K562 (cell line): Measurements from ENCODE around the gene ZNF593OS. TPM values are rescaled to one million over a fixed set of nuclear protein-coding genes. Genes with fewer than 3 reads are reported as not detected.
A peak's percentile ranks its signal among the peaks of the same experiment; 100 is the strongest.

Source experiments
- CBFA2T2 ChIP-seq: fragments of 450-650 bp; conservative IDR thresholded peaks from 2 replicates; pipeline ENCODE4 v1.6.1; 2017; ENCODE audit warnings: mild to moderate bottlenecking
- CREB1 ChIP-seq, 2 experiments: sonication (generic) in 1 of 2; formaldehyde crosslinking in 1 of 2; IDR thresholded peaks; 2 replicates each; pipeline versions ENCODE4 v1.6.1 to v1.8.0; 2012 to 2022; ENCODE audit warnings: inconsistent platforms in 1 of 2, mild to moderate bottlenecking in 1 of 2, missing genetic modification reagents in 1 of 2, moderate library complexity in 1 of 2
- E2F4 ChIP-seq: sonication (generic); formaldehyde crosslinking; IDR thresholded peaks from 2 replicates; pipeline ENCODE4 v1.8.0; 2022; ENCODE audit warnings: mild to moderate bottlenecking, low read depth, missing genetic modification reagents
- GATA2 ChIP-seq: sonication (generic); formaldehyde crosslinking; IDR thresholded peaks from 2 replicates; pipeline ENCODE4 v1.4.0; 2020; ENCODE audit warnings: mild to moderate bottlenecking, missing genetic modification reagents
- HMGN3 ChIP-seq: IDR thresholded peaks from 2 replicates; pipeline ENCODE4 v1.6.1; 2011; ENCODE audit warnings: borderline replicate concordance, low read depth, mild to moderate bottlenecking, mixed read lengths, low read length; ENCODE audit not compliant: insufficient read length; ENCODE audit errors: extremely low read depth
- MYC ChIP-seq, 2 experiments: fragments of 250-450 bp in 1 of 2; sonication (Bioruptor Pico) in 1 of 2; IDR thresholded peaks; 2 replicates each; pipeline versions ENCODE4 v1.5.1 to v1.6.1; 2012 to 2021; ENCODE audit warnings: low read depth in 2 of 2, borderline replicate concordance in 1 of 2, improper control_type of control experiment in 1 of 2, low read length in 1 of 2, mild to moderate bottlenecking in 1 of 2, moderate library complexity in 1 of 2
- NCOA4 ChIP-seq: fragments of 450-650 bp; IDR thresholded peaks from 2 replicates; pipeline ENCODE4 v1.6.1; 2018; ENCODE audit warnings: mild to moderate bottlenecking; ENCODE audit not compliant: partially characterized antibody
- NFATC3 ChIP-seq: fragments of 450-650 bp; IDR thresholded peaks from 2 replicates; pipeline ENCODE4 v1.6.1; 2017; ENCODE audit warnings: mild to moderate bottlenecking
- NFIC ChIP-seq: fragments of 450-650 bp; IDR thresholded peaks from 2 replicates; pipeline ENCODE4 v1.6.1; 2017; ENCODE audit warnings: mild to moderate bottlenecking, inconsistent platforms
- POLR2H ChIP-seq: IDR thresholded peaks from 2 replicates; pipeline ENCODE4 v1.6.1; 2016; ENCODE audit warnings: missing genetic modification characterization, low read depth, mild to moderate bottlenecking, control low read depth, missing compliant biosample characterization, moderate library complexity
- RBFOX2 ChIP-seq: fragments of 200-400 bp; formaldehyde crosslinking; IDR thresholded peaks from 2 replicates; pipeline ENCODE4 v1.6.1; 2017; ENCODE audit warnings: low read depth, mild to moderate bottlenecking, low read length, moderate library complexity
- TCF15 ChIP-seq: fragments of 250-450 bp; sonication (Bioruptor Pico); IDR thresholded peaks from 2 replicates; pipeline ENCODE4 v1.8.0; 2022; ENCODE audit warnings: moderate library complexity, mild to moderate bottlenecking, inconsistent platforms
- TRIM24 ChIP-seq, 2 experiments: fragments of 450-650 bp; IDR thresholded peaks; 2 replicates each; pipeline ENCODE4 v1.6.1; 2016
- USF1 ChIP-seq: sonication (generic); formaldehyde crosslinking; IDR thresholded peaks from 2 replicates; pipeline ENCODE4 v1.9.0; 2022; ENCODE audit warnings: mild to moderate bottlenecking, missing genetic modification reagents
- ZNF224 ChIP-seq: sonication (generic); formaldehyde crosslinking; IDR thresholded peaks from 2 replicates; pipeline ENCODE4 v1.8.0; 2022; ENCODE audit warnings: mild to moderate bottlenecking, missing genetic modification reagents
- ZNF444 ChIP-seq: fragments of 250-450 bp; sonication (Bioruptor Pico); IDR thresholded peaks from 2 replicates; pipeline ENCODE4 v1.4.0; 2020; ENCODE audit warnings: mild to moderate bottlenecking, moderate library complexity
- ZNF507 ChIP-seq: conservative IDR thresholded peaks from 2 replicates; pipeline ENCODE4 v1.6.1; 2017; ENCODE audit warnings: missing genetic modification characterization, missing compliant biosample characterization
- ZNF518B ChIP-seq: fragments of 250-450 bp; sonication (Bioruptor Pico); IDR thresholded peaks from 2 replicates; pipeline ENCODE4 v1.5.0; 2021; ENCODE audit warnings: mild to moderate bottlenecking, moderate library complexity
- ZNF639 ChIP-seq, 2 experiments: fragments of 200-800 bp in 1 of 2; sonication (Bioruptor generic) in 1 of 2; sonication (generic) in 1 of 2; formaldehyde crosslinking in 1 of 2; IDR thresholded peaks in 1 of 2; conservative IDR thresholded peaks in 1 of 2; 2 replicates each; pipeline versions ENCODE4 v1.5.0 to v1.6.1; 2016 to 2020; ENCODE audit warnings: missing compliant biosample characterization in 1 of 2, missing genetic modification characterization in 1 of 2, missing genetic modification reagents in 1 of 2
- polyA plus RNA-seq, 8 experiments: library from polyadenylated mRNA; depleted of rRNA in 4 of 8; stranded (reverse) in 5 of 8; unstranded in 3 of 8; fragments of >200 nt; fragmentation: Nextera tagmentation in 2 of 8; fragmentation: Illumina TruSeq in 1 of 8; extraction: Ambion mirVana in 2 of 8; extraction: Trizol in 1 of 8; gene quantifications; 2 replicates each; pipeline versions ENCODE4 v1.2.1 to v1.2.3, GENCODE V29; 2011 to 2014; ENCODE audit warnings: inconsistent platforms in 1 of 8, missing spikeins in 1 of 8
- total RNA-seq, 7 experiments: library from RNA; depleted of rRNA in 6 of 7; stranded (reverse); fragments of >200 nt in 6 of 7; fragmentation: Illumina TruSeq in 2 of 7; extraction: Trizol in 2 of 7; gene quantifications; 2 replicates each; pipeline versions ENCODE4 v1.2.1 to v1.2.3, GENCODE V29; 2011 to 2021; ENCODE audit warnings: low replicate concordance in 1 of 7

ZNF593OS gene
- total and polyA plus RNA-seq, 9 of the 15 experiments (the other 6 are each of a cell fraction or from before 2014, with no cell fraction given) = 0.24 to 0.27 TPM; not detected in 7

- TF ChIP-seq GATA2 (CRISPR knock-in tag) = no peak
- TF ChIP-seq ZNF507 = no peak
- TF ChIP-seq NCOA4 = no peak
- TF ChIP-seq TRIM24 (IDR thresholded peaks at IDR 0.05) = no peak
- TF ChIP-seq POLR2H (tag) = no peak
- TF ChIP-seq CBFA2T2 = no peak
- TF ChIP-seq CREB1 (IDR thresholded peaks at IDR 0.05) = peak; percentile 53
- TF ChIP-seq CREB1 (CRISPR knock-in tag; IDR thresholded peaks at IDR 0.05) = peak; percentile 62
- no peak for TF ChIP-seq NFATC3
- TF ChIP-seq ZNF444 (CRISPR knock-in tag) = no peak
- peak; percentile 95 for TF ChIP-seq MYC (IDR thresholded peaks at IDR 0.05; ENCODE audit: low read depth, low read length)
- TF ChIP-seq MYC (CRISPR knock-in tag; IDR thresholded peaks at IDR 0.05; ENCODE audit: borderline replicate concordance, low read depth) = peak; percentile 96; the same call in 1 of the 2 replicates
- peak; percentile 70; the same call in 1 of the 2 replicates for TF ChIP-seq ZNF224
- TF ChIP-seq RBFOX2 = peak; percentile 92
- peak in 1 of 2 experiments; percentile 97; a peak in 2 of 4 replicates for TF ChIP-seq ZNF639 (CRISPR knock-in tag; conservative IDR thresholded peaks at IDR 0.05 in 1 of 2, IDR thresholded peaks at IDR 0.05 in 1 of 2)
- peak; percentile 82 for TF ChIP-seq USF1
- TF ChIP-seq TCF15 (CRISPR knock-in tag) = 0 out of 2 replicates have a peak, but pooled peaks have one; percentile 34
- no peak for TF ChIP-seq ZNF518B (CRISPR knock-in tag)
- no peak for TF ChIP-seq NFIC
- TF ChIP-seq E2F4 (CRISPR knock-in tag) = peak; percentile 75; the same call in 1 of the 2 replicates
- TF ChIP-seq HMGN3 = peak; percentile 53
These were observed 10.0 kb downstream of the ZNF593OS start (continued) for GRCh38 chr1:26161415-26162219.
